ENCODE data around the gene LEMD3. TPM values are rescaled to one million over a fixed set of nuclear protein-coding genes. Genes with fewer than 3 reads are reported as not detected.

Gene LEMD3
- polyA plus RNA-seq, 3 donors from 2014 or later = 19.0 to 44.3 (median 26.8) TPM

GRCh38 chr12:65252515-65252914, 83.1 kb downstream of the LEMD3 start:
- DNase-seq = no peak
- no peaks in the 10 kb centered on the region for H3K9me3 Mint-ChIP-seq
- H3K36me3 Mint-ChIP-seq = peaks cover 9 to 21% (median 9%) of the 10 kb centered on the region in 3 donors
- no peak overlapping the region for H3K4me3 Mint-ChIP-seq
- no peaks in the 10 kb centered on the region for H3K4me1 Mint-ChIP-seq
- H3K27ac Mint-ChIP-seq = no peak overlapping the region
- peaks cover 0 to 3% (median 2%) of the 10 kb centered on the region in 3 donors for H3K27me3 Mint-ChIP-seq (ENCODE audit: low read depth in 3 of 3)

- no peaks in the 10 kb centered on the region for H3K9me3 Mint-ChIP-seq
- no peak for DNase-seq
- peaks cover 1 to 2% (median 1%) of the 10 kb centered on the region in 3 donors for H3K27me3 Mint-ChIP-seq (ENCODE audit: low read depth in 3 of 3)
- no peaks in the 10 kb centered on the region for H3K4me1 Mint-ChIP-seq
- no peak overlapping the region for H3K27ac Mint-ChIP-seq
- H3K4me3 Mint-ChIP-seq = no peak overlapping the region
- no peaks in the 10 kb centered on the region for H3K36me3 Mint-ChIP-seq
Measured at GRCh38 chr12:65257986-65258385, 88.6 kb downstream of the LEMD3 start.

- peaks cover 1 to 2% (median 1%) of the 10 kb centered on the region in 3 donors for H3K27me3 Mint-ChIP-seq (ENCODE audit: low read depth in 3 of 3)
- no peaks in the 10 kb centered on the region for H3K9me3 Mint-ChIP-seq
- no peak overlapping the region for H3K4me3 Mint-ChIP-seq
- H3K36me3 Mint-ChIP-seq = no peaks in the 10 kb centered on the region
- no peak overlapping the region for H3K27ac Mint-ChIP-seq
- DNase-seq = no peak
- H3K4me1 Mint-ChIP-seq = no peaks in the 10 kb centered on the region
Measured at GRCh38 chr12:65259501-65259900, 90.1 kb downstream of the LEMD3 start.

GRCh38 chr12:65263777-65264176, 94.4 kb downstream of the LEMD3 start:
- H3K4me1 Mint-ChIP-seq = no peaks in the 10 kb centered on the region
- H3K4me3 Mint-ChIP-seq = no peak overlapping the region
- H3K27ac Mint-ChIP-seq = no peak overlapping the region
- DNase-seq = no peak
- no peaks in the 10 kb centered on the region for H3K9me3 Mint-ChIP-seq
- peaks cover 3 to 6% (median 5%) of the 10 kb centered on the region in 3 donors for H3K27me3 Mint-ChIP-seq (ENCODE audit: low read depth in 3 of 3)
- H3K36me3 Mint-ChIP-seq = no peaks in the 10 kb centered on the region

- Mint-ChIP-seq H3K4me3 (no peak overlapping the region), H3K27ac (no peak overlapping the region), H3K9me3 (no peaks in the 10 kb centered on the region), H3K4me1 (no peaks in the 10 kb centered on the region), H3K27me3 (ENCODE audit: low read depth in 3 of 3) (peaks cover 2 to 9% (median 5%) of the 10 kb centered on the region in 3 donors), H3K36me3 (no peaks in the 10 kb centered on the region)
- no peak for DNase-seq
Measured at GRCh38 chr12:65266408-65266807, 97.0 kb downstream of the LEMD3 start.

GRCh38 chr12:65269603-65270002, 100.2 kb downstream of the LEMD3 start:
- Mint-ChIP-seq H3K4me1 (no peaks in the 10 kb centered on the region), H3K36me3 (no peaks in the 10 kb centered on the region), H3K9me3 (no peaks in the 10 kb centered on the region), H3K4me3 (no peak overlapping the region), H3K27ac (no peak overlapping the region), H3K27me3 (ENCODE audit: low read depth in 3 of 3) (peaks cover 4 to 9% (median 8%) of the 10 kb centered on the region in 3 donors)
- no peak for DNase-seq

GRCh38 chr12:65274602-65275272, 105.4 kb downstream of the LEMD3 start:
- Mint-ChIP-seq H3K36me3 (no peaks in the 10 kb centered on the region), H3K9me3 (no peaks in the 10 kb centered on the region), H3K27ac (no peak overlapping the region), H3K4me3 (no peak overlapping the region), H3K4me1 (peaks cover 10 to 11% of the 10 kb centered on the region in 2 donors), H3K27me3 (ENCODE audit: low read depth in 3 of 3) (peaks cover 7 to 14% (median 13%) of the 10 kb centered on the region in 3 donors)
- DNase-seq = no peak

GRCh38 chr12:65275627-65276026, 106.2 kb downstream of the LEMD3 start:
- Mint-ChIP-seq H3K4me1 (peaks cover 10 to 16% of the 10 kb centered on the region in 2 donors), H3K27ac (no peak overlapping the region), H3K36me3 (no peaks in the 10 kb centered on the region), H3K9me3 (no peaks in the 10 kb centered on the region), H3K27me3 (ENCODE audit: low read depth in 3 of 3) (peaks cover 7 to 15% (median 14%) of the 10 kb centered on the region in 3 donors), H3K4me3 (no peak overlapping the region)
- DNase-seq = no peak

- Mint-ChIP-seq H3K9me3 (no peaks in the 10 kb centered on the region), H3K4me1 (peaks cover 10 to 16% of the 10 kb centered on the region in 2 donors), H3K27ac (no peak overlapping the region), H3K36me3 (no peaks in the 10 kb centered on the region), H3K27me3 (ENCODE audit: low read depth in 3 of 3) (peaks cover 7 to 15% (median 14%) of the 10 kb centered on the region in 3 donors), H3K4me3 (no peak overlapping the region)
- DNase-seq = no peak
Measured at GRCh38 chr12:65276916-65277530, 107.6 kb downstream of the LEMD3 start.

- DNase-seq = no peak
- H3K4me3 Mint-ChIP-seq = peak overlapping the region; percentile 34 to 80 (median 69)
- H3K36me3 Mint-ChIP-seq = no peaks in the 10 kb centered on the region
- peaks cover 5 to 18% (median 15%) of the 10 kb centered on the region in 3 donors for H3K27me3 Mint-ChIP-seq (ENCODE audit: low read depth in 3 of 3)
- no peak overlapping the region for H3K27ac Mint-ChIP-seq
- peaks cover 10 to 16% of the 10 kb centered on the region in 2 donors for H3K4me1 Mint-ChIP-seq
- no peaks in the 10 kb centered on the region for H3K9me3 Mint-ChIP-seq
Measured at GRCh38 chr12:65277994-65278575, 108.7 kb downstream of the LEMD3 start.

GRCh38 chr12:65278576-65279368, 109.4 kb downstream of the LEMD3 start, which contains the start of gene MSRB3:
Gene MSRB3, plus strand, starts transcription at chr12:65278683. Its CDS starts 29,897 bp downstream, at chr12:65308580.
- no peak within 1 kb of the TSS for H3K27ac Mint-ChIP-seq
- H3K36me3 Mint-ChIP-seq = no peaks in the 10 kb centered on the region
- peak in 1 of 3 donors; percentile 19 for DNase-seq
- H3K27me3 Mint-ChIP-seq (ENCODE audit: low read depth in 3 of 3) = peaks cover 5 to 18% (median 12%) of the 10 kb centered on the region in 3 donors
- H3K4me3 Mint-ChIP-seq = peak within 1 kb of the TSS; percentile 66 to 80 (median 75)
- no peaks in the 10 kb centered on the region for H3K9me3 Mint-ChIP-seq
- peaks cover 10 to 16% of the 10 kb centered on the region in 2 donors for H3K4me1 Mint-ChIP-seq

GRCh38 chr12:65279369-65280112, 110.2 kb downstream of the LEMD3 start:
- H3K27ac Mint-ChIP-seq = no peak overlapping the region
- no peaks in the 10 kb centered on the region for H3K36me3 Mint-ChIP-seq
- H3K4me3 Mint-ChIP-seq = peak overlapping the region; percentile 59 to 77 (median 66)
- H3K9me3 Mint-ChIP-seq = no peaks in the 10 kb centered on the region
- no peak for DNase-seq
- H3K4me1 Mint-ChIP-seq = peaks cover 10 to 16% of the 10 kb centered on the region in 2 donors
- H3K27me3 Mint-ChIP-seq (ENCODE audit: low read depth in 3 of 3) = peaks cover 5 to 18% (median 12%) of the 10 kb centered on the region in 3 donors

GRCh38 chr12:65280306-65280705, 110.9 kb downstream of the LEMD3 start:
- no peaks in the 10 kb centered on the region for H3K36me3 Mint-ChIP-seq
- H3K27me3 Mint-ChIP-seq (ENCODE audit: low read depth in 3 of 3) = peaks cover 5 to 16% (median 10%) of the 10 kb centered on the region in 3 donors
- peaks cover 10 to 16% of the 10 kb centered on the region in 2 donors for H3K4me1 Mint-ChIP-seq
- no peak overlapping the region for H3K4me3 Mint-ChIP-seq
- H3K27ac Mint-ChIP-seq = no peak overlapping the region
- DNase-seq = no peak
- no peaks in the 10 kb centered on the region for H3K9me3 Mint-ChIP-seq

Measured in immature natural killer cell (primary cell).